Activated CD4-positive, alpha-beta T cell treated with anti-CD3 and anti-CD28 coated beads for 36 hours (primary cell): Measurements from ENCODE around the gene SYT13. TPM values are rescaled to one million over a fixed set of nuclear protein-coding genes. Genes with fewer than 3 reads are reported as not detected.

Experiments used
- ATAC-seq: fragments of 200-7000 bp; cut with Tn5 transposase; one replicate; pipeline ENCODE4 v1.10.0; 2021; ENCODE audit warnings: mild to moderate bottlenecking, moderate library complexity
- CTCF ChIA-PET: fragments of 350-600 bp; sonication (Branson Sonifier 250); formaldehyde crosslinking; loops from one replicate; lab custom pipeline; 2021; ENCODE audit warnings: antibody characterized with exemption; lab: Charles Lee
- POLR2A ChIA-PET: fragments of 350-600 bp; sonication (Branson Sonifier 250); formaldehyde crosslinking; loops from one replicate; lab custom pipeline; 2021; ENCODE audit warnings: antibody characterized with exemption, inconsistent platforms; lab: Charles Lee
- DNase-seq: peaks from one replicate; pipeline ENCODE4 v3.0.0-alpha.2; 2020
- H3K27ac Mint-ChIP-seq: one replicate; pipeline ENCODE4 v1.8.0; 2021; ENCODE audit warnings: mixed read lengths
- H3K27me3 Mint-ChIP-seq: one replicate; pipeline ENCODE4 v1.8.0; 2021; ENCODE audit warnings: mixed read lengths
- H3K36me3 Mint-ChIP-seq: one replicate; pipeline ENCODE4 v1.8.0; 2021; ENCODE audit warnings: low read depth, mixed read lengths
- H3K4me1 Mint-ChIP-seq: one replicate; pipeline ENCODE4 v1.8.0; 2021; ENCODE audit warnings: mixed read lengths
- H3K4me3 Mint-ChIP-seq: one replicate; pipeline ENCODE4 v1.8.0; 2021; ENCODE audit warnings: mild to moderate bottlenecking, moderate library complexity, mixed read lengths
- H3K9me3 Mint-ChIP-seq: one replicate; pipeline ENCODE4 v1.8.0; 2021; ENCODE audit warnings: low read depth, mixed read lengths
- intact Hi-C, 2 experiments: fragments of 100-400 bp; cut with DNase I in 1 of 2; cut with micrococcal nuclease in 1 of 2; formaldehyde crosslinking; loops; one replicate each; pipeline versions ENCODE4 v1.14.2 to v1.15.1; 2022 to 2024; cut with DNase I, micrococcal nuclease
- total RNA-seq, 2 experiments: library from RNA; stranded (reverse); gene quantifications; one replicate each; pipeline ENCODE4 v1.2.3, GENCODE V29; 2021

SYT13 gene
- total RNA-seq, 2 experiments from 2014 or later: not detected

DNA sequence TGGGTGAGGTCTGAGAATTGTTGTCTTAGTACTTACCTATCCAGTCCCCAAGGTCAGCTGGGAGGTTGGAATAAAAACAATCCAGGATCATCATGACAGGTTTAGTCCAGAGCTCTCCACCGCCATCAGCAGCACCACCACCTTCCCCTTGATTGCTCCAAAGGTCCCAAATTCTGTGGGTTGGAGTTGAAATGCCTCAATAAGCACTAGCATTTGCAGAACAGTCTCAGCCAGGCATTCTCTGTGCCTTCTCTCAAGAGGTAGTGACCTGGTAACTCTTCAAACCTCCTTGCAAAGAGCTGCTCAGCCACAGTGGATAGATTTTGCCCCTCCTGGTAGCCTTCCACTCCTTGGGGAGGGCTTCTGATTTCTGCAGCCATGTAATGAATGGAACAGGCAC is 70.1 kb downstream of the SYT13 start:
- ChIA-PET POLR2A (no interaction called here), CTCF (interaction anchor here (0.5 to 1.4 kb wide), 4 partner anchors 33 to 178 kb away, joined by 3 to 5 read pairs (median 3); no protein-coding TSS in a partner anchor)
- no peaks in the 10 kb centered on the region for H3K4me1 Mint-ChIP-seq
- H3K9me3 Mint-ChIP-seq: no peaks in the 10 kb centered on the region
- ATAC-seq (no peak), DNase-seq (no peak)
- peaks cover 3% of the 10 kb centered on the region for H3K36me3 Mint-ChIP-seq
- no peaks in the 10 kb centered on the region for H3K27me3 Mint-ChIP-seq
- H3K27ac Mint-ChIP-seq: no peak overlapping the region
- intact Hi-C loops: no loop called here
- H3K4me3 Mint-ChIP-seq: no peak overlapping the region

DNA sequence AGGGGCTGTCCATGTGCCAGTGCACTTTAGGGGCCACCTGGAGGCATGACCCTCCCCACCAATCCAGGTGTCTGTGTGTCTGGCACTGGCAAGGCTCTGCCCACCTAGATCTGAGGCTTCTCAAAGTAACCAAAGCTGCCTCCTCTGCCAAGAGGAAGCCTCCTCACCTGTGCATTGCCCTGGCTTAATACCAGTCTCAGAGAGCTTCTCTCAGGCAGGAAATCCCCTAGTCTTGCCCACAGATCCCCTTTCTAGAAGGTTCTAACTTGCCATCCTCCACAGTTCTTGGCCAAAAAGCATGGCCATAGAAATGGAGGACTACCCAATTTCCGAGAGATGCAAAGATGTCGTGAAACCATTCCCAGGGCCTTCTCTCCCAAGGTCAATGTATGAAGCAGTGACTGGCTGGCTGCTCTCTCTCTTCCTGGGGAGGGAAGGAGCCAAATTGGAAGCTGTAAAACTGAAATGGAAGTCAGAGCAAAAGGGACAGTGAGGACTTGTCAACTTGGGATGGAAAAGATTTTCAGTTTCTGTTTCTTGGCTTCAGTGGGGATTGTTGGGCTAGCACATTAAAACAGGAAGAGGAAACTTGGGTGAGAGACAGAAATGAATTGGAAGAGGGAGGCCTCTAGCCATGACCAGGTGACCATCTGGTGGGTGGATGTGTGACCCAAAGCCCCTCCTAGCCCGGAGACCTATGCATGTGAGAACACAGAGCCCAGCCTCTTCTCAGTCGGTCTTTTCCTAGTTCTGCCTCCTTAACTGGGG is 70.9 kb downstream of the SYT13 start:
- Mint-ChIP-seq H3K4me1 (no peaks in the 10 kb centered on the region), H3K9me3 (no peaks in the 10 kb centered on the region), H3K27me3 (no peaks in the 10 kb centered on the region), H3K4me3 (no peak overlapping the region), H3K36me3 (peaks cover 3% of the 10 kb centered on the region), H3K27ac (no peak overlapping the region)
- ChIA-PET POLR2A (no interaction called here), CTCF (interaction anchor here (0.6 to 0.7 kb wide), 2 partner anchors 31 to 135 kb away, joined by 3 read pairs; no protein-coding TSS in a partner anchor)
- intact Hi-C loops: no loop called here
- DNase-seq (no peak), ATAC-seq (no peak)

DNA sequence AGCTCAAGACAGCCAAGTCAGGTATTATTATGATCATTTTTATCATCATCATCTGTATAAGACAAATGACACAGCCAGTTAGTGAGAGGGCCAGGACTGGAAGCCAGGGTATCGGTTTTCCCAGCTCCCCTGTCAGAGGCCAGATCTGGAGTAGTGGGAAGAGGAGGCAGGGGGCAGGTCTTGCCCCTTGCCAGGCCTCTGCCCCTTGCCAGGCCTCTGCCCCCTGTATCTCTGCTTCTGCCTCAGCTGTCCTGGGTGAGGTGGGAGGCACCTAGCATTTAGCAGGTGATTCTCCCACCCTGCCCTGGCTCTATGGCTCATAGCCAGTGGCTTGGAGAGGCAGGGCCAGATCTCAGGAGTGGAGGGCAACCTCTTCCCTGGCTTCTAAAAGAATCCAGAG is 72.4 kb downstream of the SYT13 start:
- Mint-ChIP-seq H3K4me3 (no peak overlapping the region), H3K4me1 (peaks cover 2% of the 10 kb centered on the region), H3K36me3 (peaks cover 3% of the 10 kb centered on the region), H3K27ac (no peak overlapping the region), H3K27me3 (no peaks in the 10 kb centered on the region), H3K9me3 (no peaks in the 10 kb centered on the region)
- CTCF ChIA-PET: no interaction called here
- DNase-seq: no peak
- ATAC-seq: no peak
- POLR2A ChIA-PET: no interaction called here
- intact Hi-C loops: no loop called here

DNA sequence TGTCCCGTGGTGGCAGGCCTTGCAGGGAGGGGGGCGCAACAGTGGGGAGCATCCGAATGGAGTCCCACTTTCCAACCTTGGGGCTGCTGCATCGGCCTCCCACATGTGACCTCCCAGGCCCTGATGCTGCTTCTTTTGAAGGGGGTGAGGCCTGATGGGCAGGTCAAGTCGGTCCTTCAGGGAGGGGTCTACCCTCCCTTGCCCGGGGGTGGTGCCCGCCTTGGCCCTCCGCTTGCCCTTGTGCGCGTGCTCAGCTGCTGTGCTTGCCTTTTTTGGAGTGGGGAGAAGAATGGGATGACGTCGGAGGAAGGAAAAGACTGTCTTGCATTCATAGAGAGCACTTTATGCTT is 72.8 kb downstream of the SYT13 start:
- Mint-ChIP-seq H3K27ac (no peak overlapping the region), H3K4me3 (no peak overlapping the region), H3K9me3 (no peaks in the 10 kb centered on the region), H3K27me3 (no peaks in the 10 kb centered on the region), H3K36me3 (peaks cover 3% of the 10 kb centered on the region), H3K4me1 (peaks cover 2% of the 10 kb centered on the region)
- ChIA-PET POLR2A (no interaction called here), CTCF (no interaction called here)
- DNase-seq (no peak), ATAC-seq (no peak)
- intact Hi-C loops: no loop called here

DNA sequence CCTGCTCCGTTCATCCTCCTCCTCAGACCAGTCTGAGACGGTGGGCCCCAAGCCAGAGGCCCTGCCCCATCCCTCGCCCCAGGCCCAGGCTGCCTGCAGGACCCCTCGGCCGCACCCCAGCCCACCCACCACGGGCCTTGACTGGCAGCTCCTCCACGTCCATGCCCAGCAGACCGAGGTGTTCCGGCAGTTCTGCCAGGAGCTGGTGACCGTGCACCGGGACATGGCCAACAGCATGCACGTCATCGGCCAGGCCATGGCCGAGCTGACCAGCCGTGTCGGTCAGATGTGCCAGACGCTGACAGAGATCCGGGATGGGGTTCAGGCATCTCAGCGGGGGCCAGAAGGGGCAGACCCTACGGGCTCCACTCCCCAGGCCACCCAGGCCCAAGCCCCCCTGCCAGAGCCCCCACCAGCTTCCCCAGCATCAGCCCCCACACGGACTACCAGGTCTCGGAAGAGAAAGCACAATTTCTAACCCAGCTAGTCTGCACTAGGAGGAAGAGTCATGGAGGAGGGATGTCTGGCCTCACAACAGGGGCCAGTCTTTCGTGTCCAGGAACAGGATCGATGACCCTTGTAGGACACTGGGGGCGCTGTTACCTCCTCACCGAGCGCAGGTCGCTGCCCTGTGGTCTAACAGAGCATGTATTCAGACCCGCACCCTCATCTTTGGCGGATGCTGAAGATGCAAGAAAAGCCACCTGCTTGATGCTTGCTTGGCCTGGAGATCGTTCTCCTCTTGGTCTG is 73.4 kb downstream of the SYT13 start:
- Mint-ChIP-seq H3K27me3 (no peaks in the 10 kb centered on the region), H3K27ac (no peak overlapping the region)

DNA sequence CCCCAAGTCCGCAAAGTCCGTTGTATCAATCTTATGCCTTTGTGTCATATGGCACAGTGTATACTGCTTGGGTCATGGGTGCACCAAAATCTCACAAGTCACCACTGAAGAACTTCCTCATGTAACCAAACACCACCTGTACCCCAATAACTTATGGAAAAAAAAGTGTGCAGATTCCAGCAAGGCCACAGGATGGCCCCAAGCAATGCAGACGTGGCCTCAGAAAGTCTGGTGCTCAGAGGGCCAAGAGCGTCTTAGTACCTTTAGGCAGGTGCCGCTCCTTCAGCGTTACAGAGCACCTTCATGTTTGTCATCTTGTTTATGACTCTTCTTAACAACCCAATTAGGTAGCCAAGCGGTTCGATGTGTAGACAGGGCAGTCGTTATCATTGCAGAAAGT is 74.4 kb downstream of the SYT13 start:
- H3K4me3 Mint-ChIP-seq: no peak overlapping the region
- intact Hi-C loops: no loop called here

More for the DNA sequence above, 73.4 kb downstream of the SYT13 start:
- DNase-seq: no peak
- no peaks in the 10 kb centered on the region for H3K9me3 Mint-ChIP-seq
- intact Hi-C loops: no loop called here
- ChIA-PET POLR2A (no interaction called here), CTCF (no interaction called here)
- H3K4me1 Mint-ChIP-seq: peaks cover 2% of the 10 kb centered on the region
- no peak for ATAC-seq
- H3K36me3 Mint-ChIP-seq: peaks cover 3% of the 10 kb centered on the region
- H3K4me3 Mint-ChIP-seq: no peak overlapping the region

DNA sequence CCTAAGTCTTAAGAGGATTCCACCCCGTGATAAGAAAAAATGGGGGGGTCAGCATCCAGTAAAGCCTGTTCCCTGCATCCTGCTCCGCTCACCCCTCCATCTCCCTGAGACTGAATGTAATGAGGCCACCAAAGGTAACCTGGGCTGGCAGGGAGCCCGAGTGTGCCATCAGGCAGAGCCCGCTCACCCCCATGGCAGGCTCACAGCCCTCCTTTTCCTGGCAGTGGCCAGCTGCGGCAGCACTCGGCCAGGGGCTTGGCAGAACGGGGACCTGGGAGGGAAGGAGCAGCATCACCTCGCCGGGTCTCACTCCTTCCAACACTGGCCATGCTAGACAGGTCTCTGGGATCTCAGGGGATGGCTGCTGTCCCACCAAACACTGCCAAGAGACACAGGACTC is 75.3 kb downstream of the SYT13 start:
- no peaks in the 10 kb centered on the region for H3K9me3 Mint-ChIP-seq
- CTCF ChIA-PET: interaction anchor here (0.6 kb wide), 1 partner anchor 138 kb away, joined by 5 read pairs; no protein-coding TSS in a partner anchor
- ATAC-seq: no peak
- DNase-seq: no peak
- no peaks in the 10 kb centered on the region for H3K27me3 Mint-ChIP-seq
- POLR2A ChIA-PET: no interaction called here
- H3K27ac Mint-ChIP-seq: no peak overlapping the region
- intact Hi-C loops: no loop called here
- no peak overlapping the region for H3K4me3 Mint-ChIP-seq
- peaks cover 3% of the 10 kb centered on the region for H3K36me3 Mint-ChIP-seq
- H3K4me1 Mint-ChIP-seq: peaks cover 2% of the 10 kb centered on the region

More for the DNA sequence above, 74.4 kb downstream of the SYT13 start:
- ATAC-seq: no peak
- Mint-ChIP-seq H3K4me1 (peaks cover 2% of the 10 kb centered on the region), H3K27ac (no peak overlapping the region), H3K27me3 (no peaks in the 10 kb centered on the region), H3K36me3 (peaks cover 3% of the 10 kb centered on the region), H3K9me3 (no peaks in the 10 kb centered on the region)
- ChIA-PET CTCF (no interaction called here), POLR2A (no interaction called here)
- no peak for DNase-seq

DNA sequence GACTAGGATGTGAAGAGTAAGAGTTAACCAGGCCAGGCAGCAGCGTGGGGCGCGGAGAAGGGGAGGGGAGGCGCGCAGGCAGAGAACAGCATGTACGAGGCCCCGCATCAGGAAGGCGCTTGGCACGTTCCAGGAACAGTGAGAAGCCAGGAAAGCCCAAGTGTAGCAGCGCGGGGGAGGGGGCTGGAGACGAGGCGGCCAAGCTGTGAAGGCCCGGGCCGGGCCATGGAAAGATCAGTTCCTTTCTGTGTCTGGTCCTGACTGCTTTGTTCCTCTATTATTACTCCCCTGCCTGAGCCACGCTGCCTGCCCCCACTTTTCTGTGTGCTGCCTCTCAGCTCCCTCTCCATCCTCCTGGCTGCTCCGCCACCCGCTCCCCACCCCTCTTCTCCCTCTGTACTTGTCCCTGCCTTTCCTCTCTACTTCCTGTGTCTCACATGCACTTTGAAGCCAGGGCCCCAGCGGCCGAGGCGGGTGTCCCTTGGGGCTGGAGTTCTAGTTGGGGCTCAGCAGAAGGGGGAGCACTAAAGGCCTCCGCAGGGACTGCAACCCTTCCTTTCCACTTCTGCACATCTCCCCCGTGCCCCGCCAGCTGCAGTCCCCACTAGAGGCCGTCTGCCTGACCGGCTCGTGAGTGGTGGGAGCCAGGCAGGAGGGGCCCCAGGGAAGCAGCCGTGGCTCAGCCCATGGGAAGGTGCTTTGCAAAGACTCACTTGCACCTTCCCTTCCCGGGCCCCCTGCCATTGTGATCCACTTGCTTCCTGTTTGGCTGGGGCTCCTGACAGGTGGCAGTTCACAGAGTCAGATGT is 76.0 kb downstream of the SYT13 start:
- Mint-ChIP-seq H3K36me3 (peaks cover 3% of the 10 kb centered on the region), H3K27ac (no peak overlapping the region), H3K4me3 (no peak overlapping the region), H3K9me3 (no peaks in the 10 kb centered on the region), H3K4me1 (peaks cover 2% of the 10 kb centered on the region), H3K27me3 (no peaks in the 10 kb centered on the region)
- ATAC-seq (no peak), DNase-seq (no peak)
- intact Hi-C loops: no loop called here
- CTCF ChIA-PET: interaction anchor here (0.6 to 0.7 kb wide), 2 partner anchors 112 to 139 kb away, joined by 3 to 5 read pairs; no protein-coding TSS in a partner anchor
- POLR2A ChIA-PET: no interaction called here

DNA sequence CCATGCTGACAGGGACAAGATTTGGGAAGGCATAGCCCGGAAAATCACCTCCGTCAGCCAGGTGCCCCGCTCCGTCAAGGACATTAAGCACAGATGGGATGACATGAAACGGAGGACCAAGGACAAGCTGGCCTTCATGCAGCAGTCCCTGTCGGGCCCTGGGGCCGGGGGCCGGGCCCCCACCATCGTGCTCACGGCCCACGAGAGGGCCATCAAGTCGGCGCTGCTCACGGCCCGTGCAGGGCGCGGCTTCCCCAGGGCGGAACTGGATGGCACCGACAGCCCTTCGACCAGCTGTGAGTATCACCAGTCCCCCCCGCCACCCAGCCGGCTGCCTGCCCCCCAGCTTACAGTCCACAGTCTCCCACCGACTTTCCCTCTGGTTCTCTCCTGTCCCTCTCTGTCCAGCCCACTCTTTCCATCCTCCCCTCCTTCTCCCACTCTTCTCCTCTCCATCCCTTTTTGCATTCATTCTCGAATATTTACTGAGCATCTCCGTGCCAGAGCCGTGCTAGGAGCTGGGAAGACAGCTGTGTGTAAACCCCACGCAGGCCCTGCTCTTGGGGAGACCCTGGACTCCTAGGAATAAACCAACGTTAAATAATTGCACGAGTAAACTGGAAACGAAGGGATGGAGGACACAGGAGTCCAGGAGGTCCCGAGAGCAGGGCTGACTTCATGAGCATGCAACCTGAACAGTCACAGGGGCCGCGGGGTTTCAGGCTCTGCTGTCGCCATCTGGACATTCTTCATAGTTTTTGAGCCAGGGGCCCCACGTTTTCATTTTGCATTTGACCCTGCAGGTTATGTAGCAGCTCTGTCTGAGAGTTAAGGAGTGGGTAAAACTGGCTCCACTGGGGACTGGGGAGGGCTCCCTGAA is 76.9 kb downstream of the SYT13 start:
- H3K4me3 Mint-ChIP-seq: no peak overlapping the region
- no peaks in the 10 kb centered on the region for H3K27me3 Mint-ChIP-seq
- intact Hi-C loops: no loop called here
- ChIA-PET CTCF (interaction anchor here (0.7 kb wide), 1 partner anchor 111 kb away, joined by 3 read pairs; no protein-coding TSS in a partner anchor), POLR2A (no interaction called here)
- no peak for ATAC-seq
- no peak overlapping the region for H3K27ac Mint-ChIP-seq
- DNase-seq: no peak
- peaks cover 2% of the 10 kb centered on the region for H3K4me1 Mint-ChIP-seq
- H3K9me3 Mint-ChIP-seq: no peaks in the 10 kb centered on the region
- H3K36me3 Mint-ChIP-seq: peaks cover 3% of the 10 kb centered on the region

DNA sequence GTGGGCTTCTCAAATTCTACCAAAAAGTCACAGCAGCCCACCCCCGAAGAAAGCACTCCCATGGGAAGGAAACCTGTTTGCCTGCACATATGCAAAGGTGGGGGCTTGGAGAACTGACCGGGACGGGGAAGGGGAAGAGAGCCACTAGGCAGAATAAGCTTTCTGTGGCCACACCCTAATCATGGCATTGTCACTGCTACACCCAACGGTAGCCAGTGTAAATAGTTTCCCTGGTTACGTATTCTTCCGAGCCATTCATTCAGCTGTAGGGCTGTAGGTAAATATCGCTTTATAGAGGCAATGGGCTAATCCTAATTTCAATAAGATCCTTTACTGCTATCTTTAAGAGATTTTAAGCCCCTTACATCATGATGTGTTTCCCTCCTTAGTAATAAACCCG is 78.0 kb downstream of the SYT13 start:
- DNase-seq: no peak
- Mint-ChIP-seq H3K4me3 (no peak overlapping the region), H3K27me3 (no peaks in the 10 kb centered on the region), H3K36me3 (peaks cover 5% of the 10 kb centered on the region), H3K9me3 (no peaks in the 10 kb centered on the region), H3K4me1 (peaks cover 2% of the 10 kb centered on the region), H3K27ac (no peak overlapping the region)
- no peak for ATAC-seq
- ChIA-PET CTCF (no interaction called here), POLR2A (no interaction called here)
- intact Hi-C loops: no loop called here

DNA sequence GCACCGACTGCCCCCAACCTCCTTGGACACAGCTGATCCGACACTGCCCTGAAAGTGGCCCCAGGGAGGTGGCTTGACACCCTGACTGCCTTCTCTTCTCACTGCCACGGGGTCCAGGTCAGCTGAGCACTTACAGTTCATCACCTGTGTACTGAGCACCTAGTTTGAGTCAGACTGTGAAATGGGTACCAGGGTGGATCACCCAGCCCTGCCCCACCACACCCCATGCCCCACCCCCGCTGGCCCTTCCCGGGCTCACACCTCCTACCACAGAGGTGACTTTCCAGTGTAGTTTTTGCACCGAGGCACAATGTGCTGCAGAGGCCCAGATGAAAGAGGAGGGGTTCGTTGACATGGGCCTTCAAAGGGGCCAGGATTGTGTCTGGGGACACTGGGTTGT is 80.2 kb downstream of the SYT13 start:
- H3K27me3 Mint-ChIP-seq: no peaks in the 10 kb centered on the region
- no peak for ATAC-seq
- CTCF ChIA-PET: no interaction called here
- POLR2A ChIA-PET: no interaction called here
- DNase-seq: no peak
- intact Hi-C loops: no loop called here
- H3K9me3 Mint-ChIP-seq: no peaks in the 10 kb centered on the region
- H3K4me3 Mint-ChIP-seq: no peak overlapping the region
- H3K36me3 Mint-ChIP-seq: peaks cover 7% of the 10 kb centered on the region
- no peak overlapping the region for H3K27ac Mint-ChIP-seq
- H3K4me1 Mint-ChIP-seq: peaks cover 2% of the 10 kb centered on the region
